Heart right ventricle (tissue), 16 donors: Measurements from ENCODE around the gene TP53RK. TPM values are rescaled to one million over a fixed set of nuclear protein-coding genes. Genes with fewer than 3 reads are reported as not detected.

Experiments
- ATAC-seq, 8 donors: fragments of 200-7000 bp; cut with Tn5 transposase; one replicate each; pipeline ENCODE4 v1.9.1; 2020; ENCODE audit warnings: mild to moderate bottlenecking in 8 of 8, moderate library complexity in 8 of 8, moderate number of reproducible peaks in 1 of 8
- DNase-seq, 2 donors: peaks; one replicate each; pipeline ENCODE4 v3.0.0-alpha.2; 2020
- H3K27ac ChIP-seq, 10 donors: fragments of 200-600 bp; sonication (generic) in 2 of 10; one replicate each; pipeline versions ENCODE4 v1.5.0 to v1.8.0; 2020 to 2022; ENCODE audit warnings: mild to moderate bottlenecking in 3 of 10
- H3K27me3 ChIP-seq, 7 donors: fragments of 200-600 bp; one replicate each; pipeline ENCODE4 v1.8.0; 2021 to 2022; ENCODE audit warnings: mild to moderate bottlenecking in 2 of 7
- H3K36me3 ChIP-seq, 9 donors: fragments of 200-600 bp; sonication (generic) in 1 of 9; one replicate each; pipeline versions ENCODE4 v1.5.0 to v1.8.0; 2020 to 2022; ENCODE audit warnings: mild to moderate bottlenecking in 2 of 9
- H3K4me1 ChIP-seq, 9 donors: fragments of 200-600 bp; sonication (generic) in 1 of 9; one replicate each; pipeline versions ENCODE4 v1.5.0 to v1.8.0; 2020 to 2022; ENCODE audit warnings: mild to moderate bottlenecking in 4 of 9
- H3K4me3 ChIP-seq, 10 donors: fragments of 200-600 bp; sonication (generic) in 2 of 10; one replicate each; pipeline versions ENCODE4 v1.5.0 to v1.8.0; 2020 to 2022; ENCODE audit warnings: mild to moderate bottlenecking in 7 of 10, moderate library complexity in 2 of 10
- H3K9me3 ChIP-seq, 11 donors: fragments of 200-600 bp in 10 of 11; sonication (generic) in 2 of 11; one replicate each; pipeline versions ENCODE4 v1.5.0 to v1.8.0; 2013 to 2022; ENCODE audit warnings: mild to moderate bottlenecking in 2 of 11, control low read depth in 1 of 11, moderate library complexity in 1 of 11
- WGBS, 2 donors: extraction: QIAGEN DNeasy Blood & Tissue Kit; methylation state at CpG; one replicate each; pipeline ENCODE4 v1.1.7; 2013; ENCODE audit warnings: inconsistent platforms in 1 of 2; 5-methylcytosine and 5-hydroxymethylcytosine counted together
- intact Hi-C, 10 donors: fragments of 100-400 bp; cut with DNase I; formaldehyde crosslinking; loops; one replicate each; pipeline versions ENCODE4 v1.11.1 to v1.14.2; 2022
- long read RNA-seq, 3 donors: library from polyadenylated mRNA; unstranded; transcript quantifications; one replicate each; pipeline ENCODE4 v2.0.0, GENCODE V29; 2020 to 2021
- polyA plus RNA-seq, 2 donors: library from polyadenylated mRNA; stranded (reverse); fragments of 200-250 nt; gene quantifications; one replicate each; pipeline ENCODE4 v1.2.3, GENCODE V29; 2013
- total RNA-seq, 10 donors: library from RNA; stranded (reverse); fragmentation: NEBNext Ultra II Directional in 3 of 10; extraction: Animal tissue kit (Norgen Biotek cat#: 25700) in 3 of 10; gene quantifications; one replicate each; pipeline versions ENCODE4 v1.2.1 to v1.2.4, GENCODE V29; 2021 to 2023
- TF ChIP-seq, protein P1 (sequence below), 9 donors: fragments of 200-600 bp; sonication (generic) in 2 of 9; IDR thresholded peaks; one replicate each; pipeline versions ENCODE4 v1.5.0 to v1.8.0; 2021 to 2022; ENCODE audit warnings: antibody characterized with exemption in 9 of 9, mild to moderate bottlenecking in 5 of 9, moderate library complexity in 1 of 9
- donor health status: Arrhythmogenic right ventricular cardiomyopathy.
- donor health status: ischemic (EF 13 %, LVEDD 7.1; RV severe dilation, severe dysfunction).
- donor health status: healthy with polysubstance abuse.
- donor health status: DM: no; HTN: yes; CAD: no.
- donor health status: DM: no; HTN: no; CAD: no.
- donor health status: ischemic (EF 25% LVEDD 6.9; RV normal size, moderate dysfunction).
- donor health status: ischemic (EF 25% LVEDD 5.7; RV mildly dilated, moderate dysfunction).
- donor health status: healthy.
- donor health status: DM: yes; HTN: yes; CAD: no.
- donor health status: Ischemic cardiomyopathy.
- donor health status: ischemic (EF 35%, LVEDD 5.7; RV mildly dilated, moderate dysfunction).
- donor health status: nonischemic (EF 11% LVEDD 7.7; RV severe dilation, severe dysfunction).
- donor health status: DM: yes; HTN: yes; CAD: no.
- donor health status: PGD.
- donor health status: ischemic (EF 29% LVEDD 5.4; RV normal size, mild dysfunction).
- donor health status: nonischemic (EF 23%, LVEDD 6.1; RV moderate dilation, normal function).

Gene TP53RK
- total RNA-seq (1 to 10 TPM; 3.5 to 7.3 (median 6.4) TPM), polyA plus RNA-seq (1 to 10 TPM; 6.9 to 7.8 TPM)
- long read RNA-seq, donor 1, transcript TP53RK-202 (2 exons, 3,515 nt), result major isoform, 8 of 10 reads
- long read RNA-seq, donor 1, partial matches to known transcripts, result 0 of 10 reads
- long read RNA-seq, donor 1, other reads (novel, unspliced or antisense), result 2 of 10 reads
- long read RNA-seq, donor 2, transcript TP53RK-202 (2 exons, 3,515 nt), result major isoform, 11 of 13 reads
- long read RNA-seq, donor 2, partial matches to known transcripts, result 0 of 13 reads
- long read RNA-seq, donor 2, other reads (novel, unspliced or antisense), result 2 of 13 reads
- long read RNA-seq, donor 3, transcript TP53RK-202 (2 exons, 3,515 nt), result major isoform, 12 of 13 reads
- long read RNA-seq, donor 3, partial matches to known transcripts, result 1 of 13 reads
- long read RNA-seq, donor 3, other reads (novel, unspliced or antisense), result 0 of 13 reads

GRCh38 chr20:46689082-46689753, at the start of gene TP53RK:
Gene TP53RK (minus strand): TSS chr20:46689444. CDS start chr20:46689414, 30 bp downstream.
- Histone ChIP-seq H3K36me3 (peaks cover 0 to 27% (median 8%) of the 10 kb centered on the region in 9 donors), H3K9me3 (peaks cover 0 to 3% (median 0%) of the 10 kb centered on the region in 11 donors), H3K4me1 (peaks cover 3 to 47% (median 28%) of the 10 kb centered on the region in 9 donors), H3K4me3 (peak within 1 kb of the TSS; percentile 65 to 95 (median 83)), H3K27me3 (no peaks in the 10 kb centered on the region), H3K27ac (peak within 1 kb of the TSS; percentile 81 to 99 (median 94))
- ATAC-seq (peak; percentile 97 to 99 (median 98)), DNase-seq (peak; percentile 98 to 99)
- TF ChIP-seq, protein P1, sequence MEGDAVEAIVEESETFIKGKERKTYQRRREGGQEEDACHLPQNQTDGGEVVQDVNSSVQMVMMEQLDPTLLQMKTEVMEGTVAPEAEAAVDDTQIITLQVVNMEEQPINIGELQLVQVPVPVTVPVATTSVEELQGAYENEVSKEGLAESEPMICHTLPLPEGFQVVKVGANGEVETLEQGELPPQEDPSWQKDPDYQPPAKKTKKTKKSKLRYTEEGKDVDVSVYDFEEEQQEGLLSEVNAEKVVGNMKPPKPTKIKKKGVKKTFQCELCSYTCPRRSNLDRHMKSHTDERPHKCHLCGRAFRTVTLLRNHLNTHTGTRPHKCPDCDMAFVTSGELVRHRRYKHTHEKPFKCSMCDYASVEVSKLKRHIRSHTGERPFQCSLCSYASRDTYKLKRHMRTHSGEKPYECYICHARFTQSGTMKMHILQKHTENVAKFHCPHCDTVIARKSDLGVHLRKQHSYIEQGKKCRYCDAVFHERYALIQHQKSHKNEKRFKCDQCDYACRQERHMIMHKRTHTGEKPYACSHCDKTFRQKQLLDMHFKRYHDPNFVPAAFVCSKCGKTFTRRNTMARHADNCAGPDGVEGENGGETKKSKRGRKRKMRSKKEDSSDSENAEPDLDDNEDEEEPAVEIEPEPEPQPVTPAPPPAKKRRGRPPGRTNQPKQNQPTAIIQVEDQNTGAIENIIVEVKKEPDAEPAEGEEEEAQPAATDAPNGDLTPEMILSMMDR (IDR thresholded peaks at IDR 0.05), result peak in 7 of 9 donors; percentile 14 to 53 (median 41)
- intact Hi-C loops, result loop anchor here in 2 of 10 donors (10.0 kb wide), 2 partner anchors 164 to 554 kb away; no protein-coding TSS in a partner anchor
- WGBS, 2 donors, result 0% methylated on average over 71 of the region's 71 CpGs

DNA sequence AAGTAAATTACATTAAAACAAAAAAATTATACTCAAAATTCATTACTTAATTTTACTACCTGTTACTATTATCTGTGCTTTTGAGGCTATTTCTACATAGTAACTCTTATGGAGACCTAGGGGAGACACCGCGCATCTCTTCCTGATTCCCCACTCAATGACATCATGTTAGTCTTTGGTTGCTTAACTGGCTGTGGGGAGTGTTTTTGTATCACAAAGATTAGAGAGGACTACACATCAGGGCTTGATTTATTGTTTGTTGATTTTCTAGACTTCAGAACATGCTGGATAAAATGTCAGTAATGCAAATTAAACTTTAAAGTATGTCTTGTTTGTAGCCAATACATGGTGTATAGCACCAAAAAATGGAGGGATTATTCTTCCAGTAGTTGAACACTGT, 46.2 kb upstream of the TP53RK start:
- Histone ChIP-seq H3K4me1 (no peaks in the 10 kb centered on the region), H3K27ac (no peak overlapping the region), H3K36me3 (peaks cover 0 to 8% (median 0%) of the 10 kb centered on the region in 9 donors), H3K4me3 (no peak overlapping the region), H3K27me3 (peaks cover 0 to 10% (median 0%) of the 10 kb centered on the region in 7 donors), H3K9me3 (no peaks in the 10 kb centered on the region)
- intact Hi-C loops, result no loop called here
- DNase-seq (no peak), ATAC-seq (no peak)
- 93 to 99% methylated on average over 2 of the region's 2 CpGs for WGBS, 2 donors
- TF ChIP-seq, protein P1 (IDR thresholded peaks at IDR 0.05), result no peak

DNA sequence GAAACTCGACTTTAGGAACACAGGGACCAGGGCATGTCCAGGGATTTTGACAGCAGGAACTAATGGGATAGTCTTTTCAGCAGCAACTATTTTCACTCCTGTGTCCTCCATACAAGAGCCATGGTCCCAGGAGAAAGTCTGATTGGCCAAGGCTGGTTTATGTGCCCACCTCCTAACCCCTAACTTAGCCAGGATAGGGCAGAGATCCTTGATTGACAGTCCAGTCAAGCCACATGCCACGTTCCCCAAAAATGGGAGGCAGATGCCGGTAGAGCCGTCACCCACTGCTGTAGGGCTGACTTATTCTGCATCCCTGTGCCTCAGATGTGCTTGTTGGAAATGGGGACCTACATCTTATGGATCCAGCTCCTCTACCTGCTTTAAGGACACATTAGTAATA, 42.5 kb upstream of the TP53RK start:
- Histone ChIP-seq H3K9me3 (no peaks in the 10 kb centered on the region), H3K27ac (no peak overlapping the region), H3K4me1 (no peaks in the 10 kb centered on the region), H3K27me3 (no peaks in the 10 kb centered on the region), H3K36me3 (peaks cover 0 to 19% (median 0%) of the 10 kb centered on the region in 9 donors), H3K4me3 (no peak overlapping the region)
- 78 to 83% methylated on average over 4 of the region's 4 CpGs for WGBS, 2 donors
- intact Hi-C loops, result no loop called here
- TF ChIP-seq, protein P1 (IDR thresholded peaks at IDR 0.05), result no peak
- no peak for ATAC-seq
- DNase-seq, result no peak
